ENCODE results near the gene SLC25A53.

GRCh38 chrX:104172121-104172520 is 15.3 kb upstream of the SLC25A53 start:
- TF ChIP-seq CTCF (conservative IDR thresholded peaks at IDR 0.05 in 1 of 2, IDR thresholded peaks at IDR 0.05 in 1 of 2; ENCODE audit: extremely low read depth in 1 of 2, insufficient read depth in 1 of 2, low read depth in 1 of 2, low read length in 2 of 2) = no peak
- TF ChIP-seq EZH2 (IDR thresholded peaks at IDR 0.05; ENCODE audit: borderline replicate concordance, low read length) = no peak

Measured in mammary epithelial cell (primary cell).